AG04450 (cell line): Measurements from ENCODE around the gene SERINC1. TPM values are rescaled to one million over a fixed set of nuclear protein-coding genes. Genes with fewer than 3 reads are reported as not detected.

Experiments used
- CTCF ChIA-PET: fragments of 300-600, 350-600 bp; formaldehyde crosslinking; extraction: SDS; loops from one replicate; lab custom pipeline; 2022; ENCODE audit warnings: antibody characterized with exemption, inconsistent platforms; lab: Charles Lee
- POLR2A ChIA-PET: fragments of 350-600 bp; formaldehyde crosslinking; extraction: SDS; loops from one replicate; lab custom pipeline; 2021; ENCODE audit warnings: antibody characterized with exemption, inconsistent platforms; lab: Yijun Ruan, JAX
- DNase-seq: peaks from one replicate; pipeline ENCODE4 v3.0.0-alpha.2; 2011; ENCODE audit warnings: low read depth, low spot score
- H3K27ac ChIP-seq: one replicate; pipeline ENCODE4 v1.5.1; 2012; ENCODE audit warnings: low read depth, low read length, control low read depth
- H3K27me3 ChIP-seq: one replicate; pipeline ENCODE4 v1.6.0; 2012; ENCODE audit warnings: low read length; ENCODE audit not compliant: control insufficient read depth, insufficient read depth
- H3K4me3 ChIP-seq: 2 replicates; pipeline ENCODE4 v1.5.1; 2011; ENCODE audit warnings: mild to moderate bottlenecking, low read depth, low read length, control low read depth
- H3K9me3 ChIP-seq: 2 replicates; pipeline ENCODE4 v1.5.1; 2012; ENCODE audit warnings: low read length; ENCODE audit not compliant: control insufficient read depth, insufficient read depth
- polyA plus RNA-seq: library from polyadenylated mRNA; depleted of rRNA; stranded (reverse); fragments of >200 nt; gene quantifications from 2 replicates; pipeline ENCODE4 v1.2.3, GENCODE V29; 2011
- TF ChIP-seq, protein P1 (sequence below): IDR thresholded peaks from 2 replicates; pipeline ENCODE4 v1.5.1; 2011; ENCODE audit warnings: low read depth, low read length, control low read depth, inconsistent platforms

The SERINC1 gene
- polyA plus RNA-seq, 1 experiment: 186 TPM

DNA sequence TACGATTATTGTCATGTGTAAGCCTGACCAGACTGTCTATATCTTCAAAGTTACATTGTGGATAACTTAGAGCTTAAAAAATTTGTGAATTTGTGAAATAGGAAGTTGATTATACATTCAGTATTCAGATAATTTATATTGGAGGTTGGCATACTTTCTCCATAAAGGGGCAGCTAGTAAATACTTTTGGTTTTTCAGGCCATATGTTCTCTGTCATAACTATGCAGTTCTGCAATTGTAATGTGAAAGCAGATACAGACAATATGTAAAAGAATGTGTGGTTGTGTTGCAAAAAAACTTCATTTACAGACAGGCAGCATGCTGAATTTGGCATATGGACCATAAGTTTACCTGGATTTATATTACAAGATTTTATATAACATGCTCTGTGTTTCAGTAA is 42.8 kb downstream of the SERINC1 start:
- no peaks in the 10 kb centered on the region for H3K27me3 ChIP-seq
- POLR2A ChIA-PET: no interaction called here

DNA sequence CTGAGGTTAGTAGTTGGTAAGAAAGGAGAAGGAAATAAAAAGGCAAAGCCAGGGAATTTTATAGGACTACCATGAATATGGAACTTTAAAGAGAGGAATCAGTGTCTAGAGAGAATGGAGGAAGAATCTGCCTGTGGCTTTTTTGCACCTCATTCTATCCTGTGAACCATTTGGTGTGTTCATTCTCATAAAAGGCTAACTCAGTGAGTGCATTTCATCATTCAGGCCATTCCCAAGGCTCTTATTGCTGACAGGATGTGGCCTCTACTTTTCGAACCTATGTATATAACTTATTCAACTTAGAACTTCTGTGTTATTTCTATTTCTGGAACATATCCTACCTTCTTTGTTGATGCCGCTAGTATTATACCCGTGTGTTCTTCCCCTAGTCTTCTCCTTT is 45.0 kb downstream of the SERINC1 start:
- no peak overlapping the region for H3K27ac ChIP-seq
- TF ChIP-seq, protein P1, sequence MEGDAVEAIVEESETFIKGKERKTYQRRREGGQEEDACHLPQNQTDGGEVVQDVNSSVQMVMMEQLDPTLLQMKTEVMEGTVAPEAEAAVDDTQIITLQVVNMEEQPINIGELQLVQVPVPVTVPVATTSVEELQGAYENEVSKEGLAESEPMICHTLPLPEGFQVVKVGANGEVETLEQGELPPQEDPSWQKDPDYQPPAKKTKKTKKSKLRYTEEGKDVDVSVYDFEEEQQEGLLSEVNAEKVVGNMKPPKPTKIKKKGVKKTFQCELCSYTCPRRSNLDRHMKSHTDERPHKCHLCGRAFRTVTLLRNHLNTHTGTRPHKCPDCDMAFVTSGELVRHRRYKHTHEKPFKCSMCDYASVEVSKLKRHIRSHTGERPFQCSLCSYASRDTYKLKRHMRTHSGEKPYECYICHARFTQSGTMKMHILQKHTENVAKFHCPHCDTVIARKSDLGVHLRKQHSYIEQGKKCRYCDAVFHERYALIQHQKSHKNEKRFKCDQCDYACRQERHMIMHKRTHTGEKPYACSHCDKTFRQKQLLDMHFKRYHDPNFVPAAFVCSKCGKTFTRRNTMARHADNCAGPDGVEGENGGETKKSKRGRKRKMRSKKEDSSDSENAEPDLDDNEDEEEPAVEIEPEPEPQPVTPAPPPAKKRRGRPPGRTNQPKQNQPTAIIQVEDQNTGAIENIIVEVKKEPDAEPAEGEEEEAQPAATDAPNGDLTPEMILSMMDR: no peak
- POLR2A ChIA-PET: no interaction called here
- CTCF ChIA-PET: no interaction called here
- no peaks in the 10 kb centered on the region for H3K9me3 ChIP-seq
- H3K4me3 ChIP-seq: no peak overlapping the region
- DNase-seq: no peak
- H3K27me3 ChIP-seq: no peaks in the 10 kb centered on the region

More for the DNA sequence above, 42.8 kb downstream of the SERINC1 start:
- Histone ChIP-seq H3K9me3 (no peaks in the 10 kb centered on the region), H3K4me3 (no peak overlapping the region), H3K27ac (no peak overlapping the region)
- CTCF ChIA-PET: no interaction called here
- DNase-seq: no peak
- TF ChIP-seq, protein P1: no peak

DNA sequence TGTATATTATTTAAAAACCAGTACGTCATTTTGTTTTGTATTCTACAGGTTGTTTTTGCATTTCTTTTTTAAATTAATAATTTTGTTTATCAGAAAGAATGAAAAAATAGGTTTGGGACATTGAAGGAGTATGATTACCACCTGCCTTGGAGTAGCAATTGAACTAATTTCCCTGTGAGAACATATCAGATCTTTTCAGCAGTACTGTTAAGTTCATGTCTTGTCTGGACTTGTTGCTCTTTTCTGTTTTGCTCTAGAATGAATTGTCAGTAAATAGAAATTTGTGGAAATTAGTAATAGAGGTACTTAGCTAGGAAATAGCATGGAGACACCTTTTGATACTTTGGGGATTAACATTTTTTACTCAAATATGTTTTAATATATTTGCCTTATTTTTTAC is 47.9 kb downstream of the SERINC1 start:
- H3K4me3 ChIP-seq: no peak overlapping the region
- no peaks in the 10 kb centered on the region for H3K27me3 ChIP-seq
- H3K9me3 ChIP-seq: no peaks in the 10 kb centered on the region
- no peak overlapping the region for H3K27ac ChIP-seq
- ChIA-PET CTCF (no interaction called here), POLR2A (no interaction called here)
- TF ChIP-seq, protein P1: no peak
- no peak for DNase-seq

DNA sequence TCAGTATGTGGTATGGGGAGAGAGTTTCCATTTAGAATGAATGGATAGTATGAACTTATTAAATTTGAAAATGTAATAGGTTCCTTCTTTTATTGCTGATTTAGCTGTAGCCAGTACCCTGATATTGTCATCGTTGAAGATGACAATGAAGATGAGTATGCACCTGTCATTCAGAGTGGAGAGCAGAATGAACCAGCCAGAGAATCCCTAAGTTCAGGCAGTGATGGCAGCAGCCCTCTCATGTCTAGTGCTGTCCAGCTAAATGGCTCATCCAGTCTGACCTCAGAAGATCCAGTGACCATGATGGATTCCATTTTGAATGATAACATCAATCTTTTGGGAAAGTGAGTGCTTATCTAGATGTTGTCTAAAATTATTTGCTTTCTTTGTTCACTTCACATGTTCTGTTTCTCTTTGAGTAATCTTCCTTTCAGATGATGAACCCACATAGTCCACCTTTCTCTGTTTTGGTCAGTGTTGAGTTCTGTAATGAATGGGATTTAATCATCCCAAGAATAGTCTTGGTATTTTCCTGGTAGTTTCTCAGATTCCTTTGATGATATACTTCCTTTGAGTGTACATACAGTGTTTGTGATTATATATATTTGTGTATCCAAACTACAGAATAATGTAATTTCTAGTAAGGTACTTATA is 48.9 kb downstream of the SERINC1 start:
- Histone ChIP-seq H3K4me3 (no peak overlapping the region), H3K9me3 (no peaks in the 10 kb centered on the region), H3K27ac (no peak overlapping the region), H3K27me3 (no peaks in the 10 kb centered on the region)
- DNase-seq: no peak
- TF ChIP-seq, protein P1: no peak
- ChIA-PET CTCF (interaction anchor here (1.9 kb wide), 1 partner anchor 108 kb away, joined by 4 read pairs; no protein-coding TSS in a partner anchor), POLR2A (no interaction called here)

DNA sequence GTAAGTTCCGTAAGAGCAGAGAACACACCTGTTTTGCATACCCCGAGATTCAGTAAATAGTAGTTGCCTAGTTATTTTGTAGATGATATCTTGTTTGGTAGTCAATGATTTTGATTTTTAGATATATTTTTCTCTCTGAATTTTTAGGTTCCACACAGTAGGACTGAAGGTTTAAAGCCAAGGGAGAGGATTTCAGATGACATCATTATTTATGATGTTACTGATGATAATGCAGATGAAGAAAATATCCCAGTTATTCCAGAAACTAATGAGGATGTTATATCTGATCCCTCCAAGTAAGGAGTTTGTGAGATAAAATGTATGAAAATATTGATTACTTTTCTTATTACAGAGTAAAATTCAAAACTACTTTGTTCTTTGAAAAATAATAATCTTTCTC is 49.6 kb downstream of the SERINC1 start:
- no peak overlapping the region for H3K27ac ChIP-seq
- H3K9me3 ChIP-seq: no peaks in the 10 kb centered on the region
- TF ChIP-seq, protein P1: no peak
- ChIA-PET POLR2A (no interaction called here), CTCF (interaction anchor here (1.9 kb wide), 1 partner anchor 109 kb away, joined by 4 read pairs; no protein-coding TSS in a partner anchor)
- no peaks in the 10 kb centered on the region for H3K27me3 ChIP-seq
- no peak overlapping the region for H3K4me3 ChIP-seq
- DNase-seq: no peak
